HEK293 (cell line): ENCODE measurements around the gene IRS2.

Source experiments
- CTCF ChIA-PET: fragments of 350-600 bp; formaldehyde crosslinking; extraction: SDS; loops from one replicate; lab custom pipeline; 2021; ENCODE audit warnings: antibody characterized with exemption; lab: Yijun Ruan, JAX
- POLR2A ChIA-PET: fragments of 300-600 bp; formaldehyde crosslinking; extraction: SDS; loops from one replicate; lab custom pipeline; 2020; ENCODE audit warnings: antibody characterized with exemption, inconsistent platforms; lab: Yijun Ruan, JAX
- H3K27ac ChIP-seq: fragments of 200-500 bp; sonication (Bioruptor generic); 2 replicates; pipeline ENCODE4 v1.5.1; 2014; ENCODE audit warnings: low read depth, low read length, control low read depth, inconsistent platforms; ENCODE audit errors: extremely low read depth
- H3K36me3 ChIP-seq, 2 experiments: fragments of 200-500 bp in 1 of 2; sonication (Bioruptor generic) in 1 of 2; 1 replicate in 1 of 2; 2 replicates in 1 of 2; pipeline ENCODE4 v1.5.1; 2014 to 2017; ENCODE audit warnings: inconsistent platforms in 2 of 2, low read length in 2 of 2; ENCODE audit not compliant: control insufficient read depth in 2 of 2, insufficient read depth in 1 of 2
- H3K4me1 ChIP-seq: fragments of 200-500 bp; sonication (Bioruptor generic); 2 replicates; pipeline ENCODE4 v1.5.1; 2014; ENCODE audit warnings: mild to moderate bottlenecking, low read length, inconsistent platforms; ENCODE audit not compliant: control insufficient read depth, insufficient read depth
- H3K4me3 ChIP-seq: 2 replicates; pipeline ENCODE4 v1.5.1; 2011; ENCODE audit warnings: low read depth, mild to moderate bottlenecking, control low read depth, low read length, moderate library complexity
- H3K9me3 ChIP-seq: fragments of 200-500 bp; sonication (Bioruptor generic); 2 replicates; pipeline ENCODE4 v1.5.1; 2014; ENCODE audit warnings: low read depth, low read length, inconsistent platforms; ENCODE audit not compliant: control insufficient read depth, insufficient read depth
- FEZF1 ChIP-seq: fragments of 450-650 bp; formaldehyde crosslinking; IDR thresholded peaks from 2 replicates; pipeline ENCODE4 v1.5.1; 2016; ENCODE audit warnings: missing biosample characterization, missing genetic modification characterization
- GFI1B ChIP-seq: fragments of 450-650 bp; formaldehyde crosslinking; IDR thresholded peaks from 2 replicates; pipeline ENCODE4 v1.5.1; 2016; ENCODE audit warnings: missing biosample characterization, missing genetic modification characterization
- OSR2 ChIP-seq: fragments of 450-650 bp; formaldehyde crosslinking; IDR thresholded peaks from 2 replicates; pipeline ENCODE4 v1.5.1; 2016; ENCODE audit warnings: missing biosample characterization, missing genetic modification characterization
- TRIM28 ChIP-seq: IDR thresholded peaks from 2 replicates; pipeline ENCODE4 v1.6.1; 2011; ENCODE audit warnings: low read length, control low read depth, borderline replicate concordance
- ZFP69B ChIP-seq: fragments of 450-650 bp; formaldehyde crosslinking; IDR thresholded peaks from 2 replicates; pipeline ENCODE4 v1.5.1; 2016; ENCODE audit warnings: missing biosample characterization, missing genetic modification characterization
- ZNF148 ChIP-seq: fragments of 450-650 bp; formaldehyde crosslinking; IDR thresholded peaks from 2 replicates; pipeline ENCODE4 v1.5.0; 2017; ENCODE audit warnings: missing biosample characterization, missing genetic modification characterization, borderline replicate concordance
- ZNF169 ChIP-seq: fragments of 450-650 bp; formaldehyde crosslinking; IDR thresholded peaks from 2 replicates; pipeline ENCODE4 v1.5.1; 2016; ENCODE audit warnings: missing biosample characterization, missing genetic modification characterization
- ZNF2 ChIP-seq: fragments of 450-650 bp; formaldehyde crosslinking; IDR thresholded peaks from 2 replicates; pipeline ENCODE4 v1.5.1; 2016; ENCODE audit warnings: missing biosample characterization, missing genetic modification characterization
- ZNF24 ChIP-seq: fragments of 450-650 bp; formaldehyde crosslinking; IDR thresholded peaks from 2 replicates; pipeline ENCODE4 v1.5.1; 2016; ENCODE audit warnings: missing biosample characterization, missing genetic modification characterization
- ZNF391 ChIP-seq: fragments of 450-650 bp; formaldehyde crosslinking; IDR thresholded peaks from 2 replicates; pipeline ENCODE4 v1.5.1; 2016; ENCODE audit warnings: low read depth, missing biosample characterization, missing genetic modification characterization, borderline replicate concordance
- ZNF48 ChIP-seq: fragments of 450-650 bp; formaldehyde crosslinking; IDR thresholded peaks from 2 replicates; pipeline ENCODE4 v1.5.1; 2016; ENCODE audit warnings: missing biosample characterization, missing genetic modification characterization
- ZNF488 ChIP-seq: fragments of 450-650 bp; formaldehyde crosslinking; IDR thresholded peaks from 2 replicates; pipeline ENCODE4 v1.5.1; 2016; ENCODE audit warnings: missing biosample characterization, missing genetic modification characterization
- ZNF513 ChIP-seq: fragments of 450-650 bp; IDR thresholded peaks from 2 replicates; pipeline ENCODE4 v1.5.1; 2018; ENCODE audit warnings: missing biosample characterization, missing genetic modification characterization
- ZNF530 ChIP-seq: fragments of 450-650 bp; formaldehyde crosslinking; IDR thresholded peaks from 2 replicates; pipeline ENCODE4 v1.5.1; 2016; ENCODE audit warnings: low read depth, missing biosample characterization, missing genetic modification characterization
- ZNF558 ChIP-seq: fragments of 450-650 bp; formaldehyde crosslinking; IDR thresholded peaks from 2 replicates; pipeline ENCODE4 v1.5.1; 2016; ENCODE audit warnings: missing biosample characterization, missing genetic modification characterization
- ZNF610 ChIP-seq: fragments of 450-650 bp; formaldehyde crosslinking; IDR thresholded peaks from 2 replicates; pipeline ENCODE4 v1.5.1; 2016; ENCODE audit warnings: missing biosample characterization, missing genetic modification characterization, borderline replicate concordance
- ZNF623 ChIP-seq: fragments of 450-650 bp; formaldehyde crosslinking; IDR thresholded peaks from 2 replicates; pipeline ENCODE4 v1.5.1; 2016; ENCODE audit warnings: missing biosample characterization, missing genetic modification characterization
- ZNF626 ChIP-seq: fragments of 450-650 bp; sonication (Bioruptor Pico); formaldehyde crosslinking; IDR thresholded peaks from 2 replicates; pipeline ENCODE4 v1.5.1; 2018; ENCODE audit warnings: missing biosample characterization, missing genetic modification characterization, inconsistent platforms
- ZNF660 ChIP-seq: fragments of 450-650 bp; IDR thresholded peaks from 2 replicates; pipeline ENCODE4 v1.5.1; 2018; ENCODE audit warnings: missing biosample characterization, mild to moderate bottlenecking, missing genetic modification characterization
- ZNF664 ChIP-seq: fragments of 450-650 bp; formaldehyde crosslinking; IDR thresholded peaks from 2 replicates; pipeline ENCODE4 v1.5.1; 2016; ENCODE audit warnings: missing biosample characterization, missing genetic modification characterization
- ZNF76 ChIP-seq: fragments of 450-650 bp; formaldehyde crosslinking; IDR thresholded peaks from 2 replicates; pipeline ENCODE4; 2016; ENCODE audit warnings: low read depth, missing biosample characterization, missing genetic modification characterization, borderline replicate concordance
- ZNF791 ChIP-seq: fragments of 450-650 bp; formaldehyde crosslinking; IDR thresholded peaks from 2 replicates; pipeline ENCODE4 v1.5.1; 2016; ENCODE audit warnings: missing biosample characterization, missing genetic modification characterization
- ZNF830 ChIP-seq: fragments of 450-650 bp; IDR thresholded peaks from 2 replicates; pipeline ENCODE4 v1.5.0; 2018; ENCODE audit warnings: missing biosample characterization, missing genetic modification characterization, low read depth, mild to moderate bottlenecking, moderate library complexity
- TF ChIP-seq, protein P1 (sequence below): fragments of 450-650 bp; formaldehyde crosslinking; IDR thresholded peaks from 2 replicates; pipeline ENCODE4 v1.5.1; 2016; ENCODE audit warnings: missing biosample characterization, missing genetic modification characterization
- TF ChIP-seq, protein P2 (sequence below): fragments of 450-650 bp; formaldehyde crosslinking; IDR thresholded peaks from 2 replicates; pipeline ENCODE4 v1.5.1; 2016; ENCODE audit warnings: missing biosample characterization, missing genetic modification characterization
- TF ChIP-seq, protein P3 (sequence below): fragments of 450-650 bp; formaldehyde crosslinking; IDR thresholded peaks from 2 replicates; pipeline ENCODE4 v1.5.1; 2016; ENCODE audit warnings: missing biosample characterization, missing genetic modification characterization
- TF ChIP-seq, protein P4 (sequence below): fragments of 450-650 bp; formaldehyde crosslinking; IDR thresholded peaks from 2 replicates; pipeline ENCODE4 v1.5.1; 2017; ENCODE audit warnings: missing biosample characterization, missing genetic modification characterization

IRS2 gene

DNA sequence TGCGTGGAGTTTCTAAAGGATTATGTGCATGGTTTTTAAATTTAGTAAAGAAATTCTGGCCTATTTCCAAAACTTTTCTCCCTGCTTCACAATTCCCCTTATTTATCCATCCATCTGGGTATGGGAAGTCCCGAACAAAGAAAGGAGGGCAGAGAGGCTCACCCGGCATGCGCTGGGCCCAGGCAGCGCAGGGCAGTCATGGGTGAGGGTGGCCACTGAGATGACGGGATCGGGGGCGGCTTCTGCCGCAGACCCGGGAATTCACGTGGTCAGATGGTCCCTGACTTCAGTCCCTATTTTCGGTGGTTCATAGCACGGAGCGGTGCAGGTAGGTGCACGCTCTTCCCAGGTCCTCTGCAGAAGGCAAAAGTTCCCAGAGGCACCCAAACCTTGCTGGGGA lies 14.5 kb downstream of the IRS2 start:
- H3K4me1 ChIP-seq: peaks cover 3% of the 10 kb centered on the region; the same call in 1 of the 2 replicates
- no peak for TF ChIP-seq ZNF830 (tag by site-specific recombination)
- TF ChIP-seq ZNF76 (tag by site-specific recombination): no peak
- TF ChIP-seq, protein P1, sequence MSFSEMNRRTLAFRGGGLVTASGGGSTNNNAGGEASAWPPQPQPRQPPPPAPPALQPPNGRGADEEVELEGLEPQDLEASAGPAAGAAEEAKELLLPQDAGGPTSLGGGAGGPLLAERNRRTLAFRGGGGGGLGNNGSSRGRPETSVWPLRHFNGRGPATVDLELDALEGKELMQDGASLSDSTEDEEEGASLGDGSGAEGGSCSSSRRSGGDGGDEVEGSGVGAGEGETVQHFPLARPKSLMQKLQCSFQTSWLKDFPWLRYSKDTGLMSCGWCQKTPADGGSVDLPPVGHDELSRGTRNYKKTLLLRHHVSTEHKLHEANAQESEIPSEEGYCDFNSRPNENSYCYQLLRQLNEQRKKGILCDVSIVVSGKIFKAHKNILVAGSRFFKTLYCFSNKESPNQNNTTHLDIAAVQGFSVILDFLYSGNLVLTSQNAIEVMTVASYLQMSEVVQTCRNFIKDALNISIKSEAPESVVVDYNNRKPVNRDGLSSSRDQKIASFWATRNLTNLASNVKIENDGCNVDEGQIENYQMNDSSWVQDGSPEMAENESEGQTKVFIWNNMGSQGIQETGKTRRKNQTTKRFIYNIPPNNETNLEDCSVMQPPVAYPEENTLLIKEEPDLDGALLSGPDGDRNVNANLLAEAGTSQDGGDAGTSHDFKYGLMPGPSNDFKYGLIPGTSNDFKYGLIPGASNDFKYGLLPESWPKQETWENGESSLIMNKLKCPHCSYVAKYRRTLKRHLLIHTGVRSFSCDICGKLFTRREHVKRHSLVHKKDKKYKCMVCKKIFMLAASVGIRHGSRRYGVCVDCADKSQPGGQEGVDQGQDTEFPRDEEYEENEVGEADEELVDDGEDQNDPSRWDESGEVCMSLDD: no peak
- TF ChIP-seq ZNF24: no peak
- TF ChIP-seq ZNF488 (tag by site-specific recombination): no peak
- no peak for TF ChIP-seq ZNF513 (tag by site-specific recombination)
- TF ChIP-seq, protein P2, sequence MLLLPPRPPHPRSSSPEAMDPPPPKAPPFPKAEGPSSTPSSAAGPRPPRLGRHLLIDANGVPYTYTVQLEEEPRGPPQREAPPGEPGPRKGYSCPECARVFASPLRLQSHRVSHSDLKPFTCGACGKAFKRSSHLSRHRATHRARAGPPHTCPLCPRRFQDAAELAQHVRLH (tag by site-specific recombination): no peak
- no peak for TF ChIP-seq FEZF1 (tag by site-specific recombination)
- TF ChIP-seq ZNF558 (tag by site-specific recombination): no peak
- TF ChIP-seq ZNF169 (tag by site-specific recombination): no peak
- TF ChIP-seq ZNF791 (tag by site-specific recombination): no peak
- TF ChIP-seq, protein P3, sequence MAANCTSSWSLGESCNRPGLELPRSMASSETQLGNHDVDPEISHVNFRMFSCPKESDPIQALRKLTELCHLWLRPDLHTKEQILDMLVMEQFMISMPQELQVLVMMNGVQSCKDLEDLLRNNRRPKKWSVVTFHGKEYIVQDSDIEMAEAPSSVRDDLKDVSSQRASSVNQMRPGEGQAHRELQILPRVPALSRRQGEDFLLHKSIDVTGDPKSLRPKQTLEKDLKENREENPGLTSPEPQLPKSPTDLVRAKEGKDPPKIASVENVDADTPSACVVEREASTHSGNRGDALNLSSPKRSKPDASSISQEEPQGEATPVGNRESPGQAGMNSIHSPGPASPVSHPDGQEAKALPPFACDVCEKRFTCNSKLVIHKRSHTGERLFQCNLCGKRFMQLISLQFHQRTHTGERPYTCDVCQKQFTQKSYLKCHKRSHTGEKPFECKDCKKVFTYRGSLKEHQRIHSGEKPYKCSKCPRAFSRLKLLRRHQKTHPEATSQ (tag by site-specific recombination): no peak
- TF ChIP-seq ZNF623 (tag by site-specific recombination): no peak
- no peak for TF ChIP-seq ZNF664 (tag by site-specific recombination)
- no peak for TF ChIP-seq ZFP69B (tag by site-specific recombination)
- TF ChIP-seq ZNF48 (tag by site-specific recombination): no peak
- no peak for TF ChIP-seq ZNF530
- TF ChIP-seq ZNF391 (tag by site-specific recombination): no peak
- no peak for TF ChIP-seq TRIM28
- TF ChIP-seq, all 188 proteins: peak for 0
- H3K27ac ChIP-seq: no peak overlapping the region
- POLR2A ChIA-PET: no interaction called here
- no peak overlapping the region for H3K4me3 ChIP-seq
- CTCF ChIA-PET: no interaction called here
- H3K36me3 ChIP-seq: peaks cover 0 to 33% of the 10 kb centered on the region in 2 experiments; a peak in 2 of 3 replicates
- H3K9me3 ChIP-seq: no peaks in the 10 kb centered on the region

DNA sequence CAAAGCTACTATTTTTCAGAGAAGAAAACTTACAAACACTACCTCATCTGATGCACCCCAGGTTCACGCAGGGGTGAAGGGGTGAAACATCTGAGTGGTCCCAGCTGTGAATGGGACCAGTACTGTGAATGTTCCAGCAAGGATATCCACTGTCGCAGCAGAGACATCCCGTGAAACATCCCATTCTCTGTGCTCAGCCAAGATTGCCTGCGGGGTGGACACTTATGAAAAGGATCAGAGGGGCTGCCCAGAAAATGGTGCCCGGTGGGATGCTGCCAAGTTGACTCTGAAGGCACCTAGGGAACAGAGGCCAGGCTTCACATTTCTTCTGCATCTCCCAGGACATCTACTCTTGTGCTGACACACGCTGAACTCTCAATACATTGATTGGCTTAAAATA lies 15.9 kb downstream of the IRS2 start:
- H3K4me3 ChIP-seq: no peak overlapping the region
- POLR2A ChIA-PET: no interaction called here
- CTCF ChIA-PET: interaction anchor here (0.7 kb wide), 1 partner anchor 19 kb away, joined by 6 read pairs; no protein-coding TSS in a partner anchor
- H3K9me3 ChIP-seq: no peaks in the 10 kb centered on the region
- peaks cover 0 to 33% of the 10 kb centered on the region in 2 experiments; a peak in 2 of 3 replicates for H3K36me3 ChIP-seq
- H3K4me1 ChIP-seq: no peaks in the 10 kb centered on the region
- H3K27ac ChIP-seq: no peak overlapping the region
- TF ChIP-seq GFI1B (tag by site-specific recombination) (no peak), ZNF148 (tag by site-specific recombination) (no peak), ZNF626 (tag by site-specific recombination) (no peak), ZNF558 (tag by site-specific recombination) (no peak), OSR2 (tag by site-specific recombination) (no peak), ZNF660 (tag by site-specific recombination) (no peak), ZNF610 (tag by site-specific recombination) (no peak), ZNF2 (tag by site-specific recombination) (no peak)
- TF ChIP-seq, protein P4, sequence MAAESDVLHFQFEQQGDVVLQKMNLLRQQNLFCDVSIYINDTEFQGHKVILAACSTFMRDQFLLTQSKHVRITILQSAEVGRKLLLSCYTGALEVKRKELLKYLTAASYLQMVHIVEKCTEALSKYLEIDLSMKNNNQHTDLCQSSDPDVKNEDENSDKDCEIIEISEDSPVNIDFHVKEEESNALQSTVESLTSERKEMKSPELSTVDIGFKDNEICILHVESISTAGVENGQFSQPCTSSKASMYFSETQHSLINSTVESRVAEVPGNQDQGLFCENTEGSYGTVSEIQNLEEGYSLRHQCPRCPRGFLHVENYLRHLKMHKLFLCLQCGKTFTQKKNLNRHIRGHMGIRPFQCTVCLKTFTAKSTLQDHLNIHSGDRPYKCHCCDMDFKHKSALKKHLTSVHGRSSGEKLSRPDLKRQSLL: no peak
